HG03571 (cell line): Measurements from ENCODE around the gene ZNF334.

Experiments
- ATAC-seq: cut with Tn5 transposase; IDR thresholded peaks from one replicate; pipeline ENCODE4 v1.9.1; 2021; ENCODE audit not compliant: unreplicated experiment

The ZNF334 gene

GRCh38 chr20:46488451-46488850 is 24.9 kb downstream of the ZNF334 start:
- no peak for ATAC-seq

- no peak for ATAC-seq
Measured at GRCh38 chr20:46487628-46488027, 25.7 kb downstream of the ZNF334 start.

GRCh38 chr20:46485431-46485830 is 27.9 kb downstream of the ZNF334 start:
- no peak for ATAC-seq

- no peak for ATAC-seq
Measured at GRCh38 chr20:46484954-46485353, 28.4 kb downstream of the ZNF334 start.

- no peak for ATAC-seq
Measured at GRCh38 chr20:46483879-46484278, 29.5 kb downstream of the ZNF334 start.

GRCh38 chr20:46482864-46483263 is 30.5 kb downstream of the ZNF334 start:
- no peak for ATAC-seq

GRCh38 chr20:46477640-46478039 is 35.7 kb downstream of the ZNF334 start:
- no peak for ATAC-seq

- ATAC-seq: no peak
Measured at GRCh38 chr20:46477225-46477624, 36.1 kb downstream of the ZNF334 start.

GRCh38 chr20:46468508-46468907 is 44.9 kb downstream of the ZNF334 start:
- ATAC-seq: no peak

GRCh38 chr20:46464451-46464850 is 48.9 kb downstream of the ZNF334 start:
- no peak for ATAC-seq

- ATAC-seq: no peak
Measured at GRCh38 chr20:46463852-46464251, 49.5 kb downstream of the ZNF334 start.

- ATAC-seq: no peak
Measured at GRCh38 chr20:46461808-46462207, 51.6 kb downstream of the ZNF334 start.

- ATAC-seq: no peak
Measured at GRCh38 chr20:46458866-46459750, 54.3 kb downstream of the ZNF334 start.

- ATAC-seq: no peak
Measured at GRCh38 chr20:46456255-46457028, 56.9 kb downstream of the ZNF334 start.

- ATAC-seq: no peak
Measured at GRCh38 chr20:46455729-46456128, 57.6 kb downstream of the ZNF334 start.
